HepG2 (cell line): ENCODE measurements around the gene NAP1L4. TPM values are rescaled to one million over a fixed set of nuclear protein-coding genes. Genes with fewer than 3 reads are reported as not detected.

Source experiments
- ATAC-seq: fragments of 200-7000 bp; cut with Tn5 transposase; 3 replicates; pipeline ENCODE4 v1.9.1; 2020; ENCODE audit warnings: mild to moderate bottlenecking, moderate library complexity
- BruUV-seq: library from RNA; stranded (reverse); fragments of 400-500 nt; replicated peaks from 2 replicates; lab custom pipeline; 2021; lab: Mats Ljungman, UMichigan
- CTCF ChIA-PET: fragments of 300-600 bp; formaldehyde crosslinking; extraction: SDS; loops from one replicate; lab custom pipeline; 2021; ENCODE audit warnings: low total read pairs, inconsistent platforms, low intra/inter-chr PET ratio; lab: Yijun Ruan, JAX
- POLR2A ChIA-PET: fragments of 350-600 bp; sonication (Branson Sonifier 250); formaldehyde crosslinking; loops from one replicate; lab custom pipeline; 2020; ENCODE audit warnings: antibody characterized with exemption, inconsistent platforms; lab: Yijun Ruan, JAX
- DNase-seq: peaks from one replicate; pipeline ENCODE4 v3.0.0-alpha.2; 2015; ENCODE audit warnings: low spot score
- FAIRE-seq: peaks from 3 replicates; lab custom pipeline; 2011; peaks lifted over from hg19 to GRCh38; lab: Jason Lieb, UNC
- H2AFZ ChIP-seq: one replicate; pipeline ENCODE4 v1.6.1; 2011; ENCODE audit warnings: low read length, inconsistent platforms
- H3K27ac ChIP-seq: fragments of 300-600 bp; 3 replicates; pipeline ENCODE4 v1.8.0; 2011; ENCODE audit warnings: mixed run types, mild to moderate bottlenecking, mixed read lengths, low read length, inconsistent platforms; ENCODE audit not compliant: insufficient read depth; ENCODE audit errors: extremely low read length
- H3K27me3 ChIP-seq, 2 experiments: fragments of 200-600 bp in 1 of 2; 2 replicates in 1 of 2; 3 replicates in 1 of 2; pipeline versions ENCODE4 v1.6.0 to v1.8.0; 2011; ENCODE audit warnings: low read length in 2 of 2, mild to moderate bottlenecking in 2 of 2, moderate library complexity in 2 of 2, inconsistent platforms in 1 of 2; ENCODE audit not compliant: insufficient read depth in 2 of 2, control insufficient read depth in 1 of 2
- H3K36me3 ChIP-seq, 2 experiments: fragments of 200-600 bp in 1 of 2; replicated peaks in 1 of 2; 2 replicates in 1 of 2; 3 replicates in 1 of 2; pipeline versions ENCODE4 v1.5.1 to v1.8.0; 2011; ENCODE audit warnings: low read length in 2 of 2, inconsistent platforms in 1 of 2; ENCODE audit not compliant: insufficient read depth in 2 of 2, control insufficient read depth in 1 of 2
- H3K4me1 ChIP-seq: 2 replicates; pipeline ENCODE4 v1.5.1; 2012; ENCODE audit warnings: low read length, inconsistent platforms; ENCODE audit not compliant: insufficient read depth
- H3K4me2 ChIP-seq: 2 replicates; pipeline ENCODE4 v1.6.0; 2011; ENCODE audit warnings: low read depth, low read length, inconsistent platforms
- H3K4me3 ChIP-seq, 3 experiments: fragments of 200-600 bp in 1 of 3; sonication (generic), shearing (Covaris generic) in 1 of 3; replicated peaks in 1 of 3; 2 replicates each; pipeline ENCODE4 v1.5.1; 2011 to 2016; ENCODE audit warnings: low read length in 3 of 3, inconsistent platforms in 2 of 3, low read depth in 2 of 3, mild to moderate bottlenecking in 2 of 3, control low read depth in 1 of 3, mixed read lengths in 1 of 3; ENCODE audit not compliant: insufficient read depth in 1 of 3
- H3K79me2 ChIP-seq: one replicate; pipeline ENCODE4 v1.6.1; 2011; ENCODE audit warnings: low read length, inconsistent platforms; ENCODE audit not compliant: insufficient read depth
- H3K9ac ChIP-seq: 2 replicates; pipeline ENCODE4 v1.6.0; 2011; ENCODE audit warnings: mild to moderate bottlenecking, low read depth, low read length, inconsistent platforms; ENCODE audit not compliant: insufficient read depth
- H3K9me3 ChIP-seq: 2 replicates; pipeline ENCODE4 v1.5.1; 2012; ENCODE audit warnings: mild to moderate bottlenecking, low read length
- H4K20me1 ChIP-seq: 2 replicates; pipeline ENCODE4 v1.6.0; 2011; ENCODE audit warnings: inconsistent platforms, mild to moderate bottlenecking, low read length, moderate library complexity; ENCODE audit not compliant: insufficient read depth
- ARNTL ChIP-seq: sonication (generic); formaldehyde crosslinking; IDR thresholded peaks from 2 replicates; pipeline ENCODE4 v1.4.0; 2020; ENCODE audit warnings: mild to moderate bottlenecking, missing genetic modification reagents
- ATRX ChIP-seq: sonication (generic); formaldehyde crosslinking; IDR thresholded peaks from 2 replicates; pipeline ENCODE4 v1.4.0; 2020; ENCODE audit warnings: missing genetic modification reagents, borderline replicate concordance
- CHD4 ChIP-seq: fragments of 200-600 bp; sonication (generic); IDR thresholded peaks from 2 replicates; pipeline ENCODE4 v1.7.0; 2017; ENCODE audit warnings: mild to moderate bottlenecking, low read length, borderline replicate concordance
- EP300 ChIP-seq, 3 experiments: sonication (generic) in 1 of 3; formaldehyde crosslinking in 1 of 3; IDR thresholded peaks; 2 replicates each; pipeline versions ENCODE4 v1.5.1 to v1.6.1; 2011 to 2020; ENCODE audit warnings: low read depth in 2 of 3, low read length in 2 of 3, borderline replicate concordance in 1 of 3, improper control_type of control experiment in 1 of 3, mild to moderate bottlenecking in 1 of 3, missing genetic modification reagents in 1 of 3, moderate library complexity in 1 of 3
- HMG20B ChIP-seq: conservative IDR thresholded peaks from 2 replicates; pipeline ENCODE4 v1.6.1; 2016; ENCODE audit warnings: missing genetic modification reagents, missing compliant biosample characterization
- MAX ChIP-seq: IDR thresholded peaks from 2 replicates; pipeline ENCODE4 v1.6.1; 2012; ENCODE audit warnings: inconsistent platforms
- MXD3 ChIP-seq: IDR thresholded peaks from 2 replicates; pipeline ENCODE4 v1.6.1; 2016; ENCODE audit warnings: mild to moderate bottlenecking, missing biosample characterization, missing genetic modification reagents
- PBX2 ChIP-seq: IDR thresholded peaks from 2 replicates; pipeline ENCODE4 v1.6.1; 2016; ENCODE audit warnings: control low read depth
- PBX3 ChIP-seq: sonication (generic); formaldehyde crosslinking; IDR thresholded peaks from 2 replicates; pipeline ENCODE4 v1.8.1; 2023; ENCODE audit warnings: missing genetic modification reagents, inconsistent platforms, borderline replicate concordance
- SRSF4 ChIP-seq: fragments of 200-400 bp; formaldehyde crosslinking; IDR thresholded peaks from one replicate; pipeline ENCODE4 v1.6.1; 2018; ENCODE audit warnings: mild to moderate bottlenecking, low read depth, low read length, moderate library complexity; ENCODE audit not compliant: poor library complexity, severe bottlenecking
- TBL1XR1 ChIP-seq: fragments of 150-350 bp; IDR thresholded peaks from 2 replicates; pipeline ENCODE4 v1.6.1; 2014; ENCODE audit warnings: borderline replicate concordance, low read length; ENCODE audit not compliant: partially characterized antibody
- ZC3H13 ChIP-seq: sonication (generic); formaldehyde crosslinking; IDR thresholded peaks from 2 replicates; pipeline ENCODE4 v1.8.1; 2023; ENCODE audit warnings: mild to moderate bottlenecking, missing genetic modification reagents, moderate library complexity
- ZFP90 ChIP-seq: sonication (generic); formaldehyde crosslinking; IDR thresholded peaks from 2 replicates; pipeline ENCODE4 v1.8.0; 2022; ENCODE audit warnings: missing genetic modification reagents, mild to moderate bottlenecking, inconsistent platforms, borderline replicate concordance
- ZNF431 ChIP-seq: sonication (generic); formaldehyde crosslinking; IDR thresholded peaks from 2 replicates; pipeline ENCODE4 v1.9.0; 2022; ENCODE audit warnings: missing genetic modification reagents, low read depth, mild to moderate bottlenecking, borderline replicate concordance
- ZNF44 ChIP-seq: sonication (generic); formaldehyde crosslinking; IDR thresholded peaks from 2 replicates; pipeline ENCODE4 v1.5.1; 2020; ENCODE audit warnings: mild to moderate bottlenecking, missing genetic modification reagents
- ZNF564 ChIP-seq: sonication (generic); formaldehyde crosslinking; IDR thresholded peaks from 2 replicates; pipeline ENCODE4 v1.8.1; 2023; ENCODE audit warnings: mild to moderate bottlenecking, missing genetic modification reagents
- ZNF607 ChIP-seq: sonication (generic); formaldehyde crosslinking; IDR thresholded peaks from 2 replicates; pipeline ENCODE4 v1.5.1; 2020; ENCODE audit warnings: missing genetic modification reagents, mild to moderate bottlenecking, borderline replicate concordance
- whole genome bisulfite sequencing: methylation state at CpG from one replicate; pipeline ENCODE4 v1.1.6; 2017; ENCODE audit warnings: low lambda C conversion rate; 5-methylcytosine and 5-hydroxymethylcytosine counted together
- in situ Hi-C: cut with HindIII; loops from 2 replicates; pipeline ENCODE4 v1.10.0; 2017; ENCODE audit warnings: low pct_unique_long_range_greater_than_20kb; ENCODE audit not compliant: extremely low pct_ligation_motif_present
- intact Hi-C: fragments of 100-400 bp; cut with micrococcal nuclease; formaldehyde crosslinking; loops from one replicate; pipeline ENCODE4 v1.10.0; 2022; ENCODE audit not compliant: unreplicated experiment
- polyA plus RNA-seq, 8 experiments: library from polyadenylated mRNA; depleted of rRNA in 3 of 8; stranded (reverse) in 7 of 8; unstranded in 1 of 8; fragments of >200 nt; fragmentation: Illumina TruSeq in 4 of 8; extraction: Trizol in 4 of 8; gene quantifications; 2 replicates each; pipeline versions ENCODE4 v1.2.1 to v1.2.3, GENCODE V29; 2011 to 2016; ENCODE audit warnings: low read depth in 4 of 8, missing spikeins in 1 of 8, mixed read lengths in 1 of 8; ENCODE audit not compliant: insufficient read depth in 1 of 8
- total RNA-seq, 5 experiments: library from RNA; depleted of rRNA; stranded (reverse); fragments of >200 nt; fragmentation: Illumina TruSeq; extraction: Trizol; gene quantifications; 2 replicates each; pipeline ENCODE4 v1.2.3, GENCODE V29; 2016; ENCODE audit warnings: low read depth in 1 of 5

Gene NAP1L4
- total and polyA plus RNA-seq, 2 of the 13 experiments (the other 11 are each of a cell fraction or from before 2014, with no cell fraction given) = 64.0 to 186 TPM

GRCh38 chr11:2994336-2994730 is 2.2 kb upstream of the NAP1L4 start:
- ChIA-PET POLR2A (no interaction called here), CTCF (no interaction called here)
- in situ Hi-C loops = no loop called here
- Histone ChIP-seq H3K36me3 (no peaks in the 10 kb centered on the region; a peak in 1 of 5 replicates), H3K4me2 (no peak overlapping the region), H3K79me2 (peaks cover 25% of the 10 kb centered on the region), H3K27me3 (no peaks in the 10 kb centered on the region; a peak in 2 of 5 replicates), H3K4me3 (no peak overlapping the region), H3K4me1 (peaks cover 8% of the 10 kb centered on the region), H2AFZ (no peak overlapping the region), H3K27ac (no peak overlapping the region), H4K20me1 (peaks cover 15% of the 10 kb centered on the region), H3K9ac (no peak overlapping the region), H3K9me3 (no peaks in the 10 kb centered on the region)
- WGBS = 63% methylated on average over 4 of the region's 4 CpGs
- DNase-seq = no peak
- no TSS peak for BruUV-seq
- intact Hi-C loops = no loop called here
- TF ChIP-seq ZNF431 (CRISPR knock-in tag) = no peak
- TF ChIP-seq EP300 (IDR thresholded peaks at IDR 0.05; ENCODE audit: low read depth in 2 of 2, low read length in 2 of 2) = no peak
- TF ChIP-seq EP300 (CRISPR knock-in tag; IDR thresholded peaks at IDR 0.05; ENCODE audit: borderline replicate concordance) = no peak
- no peak for TF ChIP-seq PBX2 (CRISPR knock-in tag)
- TF ChIP-seq HMG20B (CRISPR knock-in tag) = no peak
- TF ChIP-seq ZNF44 (CRISPR knock-in tag) = no peak
- TF ChIP-seq ARNTL (CRISPR knock-in tag) = no peak
- no peak for TF ChIP-seq MAX
- no peak for TF ChIP-seq ZC3H13 (CRISPR knock-in tag)
- TF ChIP-seq ATRX (CRISPR knock-in tag) = no peak
- no peak for TF ChIP-seq ZFP90 (CRISPR knock-in tag)
- no peak for TF ChIP-seq TBL1XR1
- no peak for TF ChIP-seq SRSF4
- TF ChIP-seq ZNF564 (CRISPR knock-in tag) = no peak
- TF ChIP-seq MXD3 (CRISPR knock-in tag) = no peak
- no peak for TF ChIP-seq PBX3 (CRISPR knock-in tag)
- TF ChIP-seq ZNF607 (CRISPR knock-in tag) = no peak
- no peak for TF ChIP-seq CHD4
- FAIRE-seq = no peak
- no peak for ATAC-seq
